Measurements from ENCODE around the gene ASCL2. TPM values are rescaled to one million over a fixed set of nuclear protein-coding genes. Genes with fewer than 3 reads are reported as not detected.

Gene ASCL2
- polyA plus RNA-seq, 4 donors: 0.29 to 4.7 (median 2.0) TPM

DNA sequence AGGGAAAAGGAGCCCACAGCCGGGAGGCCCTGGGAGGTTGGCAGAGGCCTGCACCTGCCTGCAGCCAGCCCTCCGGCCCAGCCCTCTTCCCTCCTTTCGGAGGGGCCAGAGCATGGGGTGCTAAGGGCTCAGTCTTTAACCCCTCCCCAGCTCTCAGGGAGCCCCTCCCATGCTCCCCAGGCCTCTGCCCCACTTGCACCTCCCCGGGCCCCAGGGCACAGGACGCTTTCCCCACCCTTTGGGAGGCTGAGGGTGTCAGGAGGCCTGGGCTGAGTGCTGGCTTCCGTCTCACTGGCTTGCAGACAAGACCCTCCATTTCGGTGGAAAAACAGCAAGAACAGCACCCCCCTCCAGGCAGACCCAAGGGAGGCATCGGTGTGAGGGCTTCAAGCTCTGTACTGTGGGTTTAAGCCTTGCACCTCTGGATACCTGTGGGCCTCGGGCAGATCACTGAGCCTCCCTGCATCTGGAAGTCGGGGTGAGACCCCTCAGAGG is 7.3 kb downstream of the ASCL2 start:
- DNase-seq (ENCODE audit: low read depth in 4 of 4, low spot score in 3 of 4): no peak

DNA sequence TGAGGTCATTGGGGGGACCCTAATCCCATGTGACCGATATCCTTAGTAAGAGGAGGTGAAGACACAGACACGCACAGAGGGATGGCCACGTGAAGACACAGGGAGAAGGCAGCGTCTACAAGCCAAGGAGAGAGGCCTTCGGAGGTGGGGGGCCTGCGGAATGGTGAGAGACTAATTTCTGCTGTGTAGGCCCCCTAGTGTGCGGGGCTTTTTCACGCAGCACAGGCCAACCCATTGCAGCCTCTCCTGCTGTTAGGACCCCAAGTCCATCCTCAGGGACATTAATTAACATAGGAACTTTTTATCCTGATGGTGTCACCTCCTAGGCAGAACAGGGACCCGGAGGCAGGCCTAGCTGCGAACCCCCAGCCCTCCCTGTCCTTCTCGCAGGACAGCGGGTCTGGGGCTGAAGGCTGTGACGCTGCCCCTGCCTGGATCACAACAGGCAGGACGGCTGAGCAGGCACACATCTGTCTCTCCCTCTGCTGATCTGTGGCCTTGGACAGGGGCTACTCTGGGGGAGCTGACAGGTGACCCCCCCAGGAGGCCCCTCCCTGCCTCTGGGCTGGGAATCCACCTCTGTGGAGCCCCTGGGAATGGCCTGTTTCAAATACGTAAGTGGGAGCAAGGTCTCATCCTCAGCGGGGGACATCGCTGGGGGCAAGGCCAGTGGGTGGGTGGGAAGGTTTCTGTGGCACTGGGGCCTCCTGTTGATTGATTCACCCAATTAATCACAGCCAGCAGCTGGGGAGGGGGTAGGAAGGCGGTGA is 7.9 kb downstream of the ASCL2 start:
- no peak for DNase-seq (ENCODE audit: low read depth in 4 of 4, low spot score in 3 of 4)

DNA sequence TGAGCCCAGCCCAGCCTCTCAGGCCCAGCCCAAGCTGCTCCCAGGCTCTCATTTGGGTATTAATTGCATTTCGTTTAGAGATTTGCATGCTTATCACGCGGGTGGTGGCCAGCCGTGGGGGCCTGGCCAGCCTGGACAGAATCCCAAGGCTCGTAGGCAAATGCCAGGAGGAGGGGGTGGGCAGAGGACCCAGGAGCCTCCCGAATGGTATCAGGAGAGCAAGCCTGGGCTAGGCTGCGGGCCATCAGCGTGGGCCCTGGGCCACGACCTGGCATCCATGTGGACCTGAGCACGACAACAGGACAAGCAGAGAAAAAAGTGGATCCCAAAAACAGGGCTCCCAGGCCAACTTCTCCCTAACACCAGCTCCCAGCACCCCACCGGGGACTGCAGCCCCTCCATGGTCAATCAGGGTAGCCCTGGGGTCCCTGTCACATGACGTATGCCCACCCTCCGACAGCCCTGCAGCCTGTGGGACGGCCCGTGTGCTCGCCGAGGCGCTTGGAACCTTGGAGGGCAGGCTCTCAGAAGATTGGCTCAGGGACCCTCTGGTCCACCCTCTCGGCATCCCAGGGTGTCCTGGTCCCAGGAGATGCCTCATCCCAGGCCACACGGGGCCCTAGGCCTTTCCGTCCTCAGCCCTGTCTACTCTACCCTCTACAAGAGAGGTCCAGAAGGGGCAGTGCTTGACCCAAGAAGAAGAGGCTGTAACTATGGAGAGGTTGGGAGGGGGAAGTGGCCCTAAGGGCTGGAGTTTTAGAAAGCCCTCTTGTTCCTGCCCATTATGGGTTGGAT is 8.8 kb downstream of the ASCL2 start:
- DNase-seq (ENCODE audit: low read depth in 4 of 4, low spot score in 3 of 4): no peak

DNA sequence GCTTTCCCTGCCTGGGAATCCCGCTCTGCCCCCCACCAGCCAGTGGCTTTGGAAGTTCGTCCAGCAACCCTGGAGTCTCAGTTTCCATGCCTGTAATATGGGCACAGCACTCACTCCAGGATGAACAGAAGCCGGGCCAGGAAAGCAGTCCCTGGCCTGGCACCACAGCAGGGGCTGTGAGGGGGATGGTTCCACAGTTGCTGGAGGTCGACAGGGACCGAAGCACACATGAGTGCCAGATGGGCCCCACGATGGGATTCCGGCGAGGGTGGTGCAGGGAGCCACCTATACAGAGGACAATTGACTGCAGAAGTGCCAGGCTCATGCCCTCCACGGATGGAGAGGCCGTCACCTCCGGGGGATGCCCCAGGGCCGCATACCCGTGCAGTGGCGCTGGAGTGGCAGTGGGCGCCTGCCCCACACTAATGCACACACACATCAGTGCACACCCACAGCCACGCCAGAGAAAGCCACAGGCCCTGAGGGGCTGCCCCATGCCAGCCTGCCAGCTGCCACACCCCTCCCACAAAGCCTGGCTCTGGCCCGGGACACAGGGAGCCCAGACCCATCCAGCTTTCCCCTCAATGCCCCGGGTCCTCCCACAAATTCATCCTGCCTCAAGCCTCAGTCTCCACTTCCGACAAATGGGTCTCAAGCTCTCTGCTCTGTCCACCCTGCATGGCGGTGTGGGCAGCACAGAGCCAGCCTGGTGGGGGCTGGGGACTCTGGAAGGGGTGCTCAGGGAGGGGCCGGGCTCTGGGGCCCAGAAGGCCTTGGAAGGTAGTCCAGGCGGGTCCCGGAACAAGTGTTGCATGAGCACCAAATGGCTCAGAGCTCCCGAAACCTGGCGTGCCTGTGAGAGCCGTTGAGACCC is 9.7 kb downstream of the ASCL2 start:
- no peak for DNase-seq (ENCODE audit: low read depth in 4 of 4, low spot score in 3 of 4)

DNA sequence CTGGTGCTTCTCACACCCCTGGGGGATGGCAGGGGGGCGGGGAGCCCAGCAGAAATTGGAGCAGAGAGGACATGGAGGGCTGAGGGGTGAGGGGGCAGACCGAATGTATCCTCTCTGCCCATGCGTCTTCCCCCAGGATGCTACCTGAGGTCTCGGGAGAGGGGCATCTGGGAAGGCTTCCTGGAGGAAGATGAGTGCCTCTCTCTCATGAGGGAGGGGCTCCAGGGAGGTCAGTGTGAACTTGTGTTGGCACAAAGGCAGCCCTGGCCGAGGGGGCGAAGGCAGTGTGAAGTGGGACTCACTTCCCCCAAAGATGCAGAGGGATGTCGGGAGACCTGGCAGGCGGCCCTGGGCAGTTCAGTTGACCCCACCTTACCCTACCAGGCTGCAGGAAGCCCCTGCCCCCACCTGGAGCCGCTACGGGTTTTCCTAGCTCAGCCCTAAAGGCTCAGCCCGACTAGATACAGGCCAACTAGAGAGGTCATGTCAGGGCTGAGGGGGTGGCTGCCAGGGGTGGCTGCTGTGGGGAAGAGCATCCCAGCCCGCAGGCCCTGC is 10.4 kb downstream of the ASCL2 start:
- no peak for DNase-seq (ENCODE audit: low read depth in 4 of 4, low spot score in 3 of 4)

DNA sequence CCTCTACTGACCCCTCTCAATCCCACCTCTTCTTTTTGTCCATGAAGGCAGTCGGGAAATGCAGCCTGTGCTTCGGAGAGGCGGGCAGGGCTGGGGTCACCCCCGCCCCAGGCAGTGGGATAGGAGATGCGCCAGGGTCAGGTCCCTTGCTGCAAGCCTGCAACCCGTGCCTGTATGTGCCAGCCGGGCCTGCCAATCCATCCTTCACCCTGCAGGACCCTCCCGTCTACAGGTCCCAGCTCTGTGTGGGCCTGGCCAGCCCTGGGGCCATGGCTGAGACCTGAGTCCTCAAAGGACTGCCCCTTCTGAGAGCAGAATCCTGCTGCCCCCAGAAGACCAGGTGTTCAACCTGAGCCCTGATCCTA is 10.9 kb downstream of the ASCL2 start:
- no peak for DNase-seq (ENCODE audit: low read depth in 4 of 4, low spot score in 3 of 4)

DNA sequence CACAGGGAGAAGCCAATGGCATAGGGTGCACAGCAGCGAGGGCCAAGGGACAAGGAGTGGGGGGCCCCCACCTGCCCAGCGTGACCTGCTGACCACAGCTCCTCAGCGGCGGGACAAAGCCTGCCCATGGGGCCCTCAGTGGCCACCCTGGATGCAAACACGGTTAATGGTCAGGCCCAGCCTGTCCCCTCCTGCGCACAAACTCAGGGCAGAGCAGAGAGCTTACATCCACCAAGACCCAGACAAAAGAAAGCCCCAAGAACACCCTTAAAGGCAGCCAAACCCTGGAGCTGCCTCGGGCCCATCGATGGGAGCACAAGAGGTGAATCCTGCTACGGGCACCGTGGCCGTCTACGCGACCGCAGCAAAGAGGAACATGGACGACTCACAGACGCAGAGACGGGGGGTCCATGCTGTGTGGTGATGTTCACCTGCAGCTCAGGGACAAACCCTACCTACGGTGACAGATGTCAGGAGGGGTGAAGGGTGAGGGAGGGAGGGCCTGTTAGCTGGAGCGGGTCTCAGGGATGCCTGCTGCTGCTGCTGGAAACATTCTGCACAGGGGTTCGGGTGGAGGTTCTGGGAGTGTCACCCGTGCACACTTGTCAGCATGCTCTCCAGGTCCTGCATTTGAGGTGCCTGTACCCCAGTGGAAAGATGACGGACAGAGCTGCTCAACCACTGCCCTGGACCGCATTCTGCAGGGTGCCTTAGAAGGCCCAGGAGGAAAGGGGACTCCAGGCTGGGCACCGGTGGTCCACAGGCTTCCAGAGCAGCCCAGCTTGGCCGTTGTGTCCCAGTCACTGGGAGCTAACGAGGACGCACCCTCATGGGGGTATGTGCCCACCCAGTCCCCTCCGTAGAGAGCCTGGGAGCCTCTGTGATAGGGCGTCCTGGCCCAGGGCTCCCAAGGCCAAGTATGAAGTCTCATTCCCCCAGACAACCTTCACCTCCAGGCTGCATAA is 11.6 kb downstream of the ASCL2 start:
- no peak for DNase-seq (ENCODE audit: low read depth in 4 of 4, low spot score in 3 of 4)

DNA sequence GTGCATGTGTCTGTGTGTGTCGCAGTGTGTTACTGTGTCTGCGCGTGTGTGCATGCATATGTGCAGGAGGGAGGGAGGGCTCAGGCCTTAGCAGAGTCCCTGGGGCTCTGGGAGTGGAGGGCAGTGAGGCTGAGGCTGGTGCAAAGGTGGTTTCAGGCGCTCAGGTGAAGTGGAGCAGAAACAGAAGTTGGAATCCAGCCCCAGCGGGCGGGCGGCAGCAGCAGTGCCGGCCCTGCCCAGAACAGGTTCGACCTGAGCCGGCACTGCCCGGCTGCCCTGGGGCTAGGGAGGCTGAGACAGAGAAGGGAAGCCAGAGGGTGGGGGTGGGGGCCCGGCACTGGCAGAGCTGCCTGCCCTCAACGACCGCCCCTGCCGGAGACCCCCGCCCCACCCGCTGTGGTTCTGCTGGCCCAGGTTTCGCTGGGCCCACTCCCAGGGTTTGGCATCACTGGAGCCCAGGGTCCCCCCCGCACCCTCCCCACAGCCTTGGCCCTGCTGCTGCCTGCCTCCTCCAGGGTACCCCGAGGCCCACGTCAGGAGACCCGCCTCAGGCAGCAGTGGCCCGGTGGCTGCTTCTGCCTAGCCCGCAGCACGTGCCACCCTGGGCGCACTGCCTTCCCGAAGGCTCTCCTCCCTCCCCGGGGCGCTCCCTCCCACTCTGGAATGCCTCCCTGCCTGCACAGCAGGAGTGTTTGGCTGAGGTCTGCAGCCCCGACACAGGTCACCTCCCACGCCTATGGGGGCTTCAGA is 13.3 kb downstream of the ASCL2 start:
- no peak for DNase-seq (ENCODE audit: low read depth in 4 of 4, low spot score in 3 of 4)

DNA sequence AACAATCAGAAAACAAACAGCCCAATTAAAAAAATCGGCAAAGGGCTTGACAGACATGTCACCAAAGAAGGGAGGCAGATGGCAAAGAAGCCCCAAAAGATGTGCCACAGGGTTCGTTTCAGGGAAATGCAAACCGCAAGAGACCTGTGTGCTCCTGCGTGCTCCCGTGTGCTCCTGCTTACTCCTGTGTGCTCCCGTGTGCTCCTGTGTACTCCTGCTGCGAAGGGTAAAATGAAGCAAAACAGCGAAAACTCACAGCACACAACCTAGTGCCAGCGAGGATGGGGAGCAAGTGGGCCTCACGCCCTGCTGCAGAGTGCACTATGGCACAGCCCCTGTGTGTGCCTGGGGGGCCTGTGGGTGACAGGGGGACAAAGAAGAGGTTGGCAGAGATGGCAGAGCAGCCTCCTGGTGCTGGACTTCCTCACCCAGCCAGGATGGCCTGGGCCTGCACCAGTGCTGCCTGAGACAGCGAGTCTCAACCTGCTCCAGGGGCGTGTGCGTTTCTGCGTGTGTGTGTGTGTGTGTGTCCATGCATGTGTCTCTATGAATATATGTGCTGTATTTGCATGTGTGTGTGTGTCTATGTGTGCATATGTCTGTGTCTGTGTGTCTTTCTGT is 14.0 kb downstream of the ASCL2 start:
- no peak for DNase-seq (ENCODE audit: low read depth in 4 of 4, low spot score in 3 of 4)

DNA sequence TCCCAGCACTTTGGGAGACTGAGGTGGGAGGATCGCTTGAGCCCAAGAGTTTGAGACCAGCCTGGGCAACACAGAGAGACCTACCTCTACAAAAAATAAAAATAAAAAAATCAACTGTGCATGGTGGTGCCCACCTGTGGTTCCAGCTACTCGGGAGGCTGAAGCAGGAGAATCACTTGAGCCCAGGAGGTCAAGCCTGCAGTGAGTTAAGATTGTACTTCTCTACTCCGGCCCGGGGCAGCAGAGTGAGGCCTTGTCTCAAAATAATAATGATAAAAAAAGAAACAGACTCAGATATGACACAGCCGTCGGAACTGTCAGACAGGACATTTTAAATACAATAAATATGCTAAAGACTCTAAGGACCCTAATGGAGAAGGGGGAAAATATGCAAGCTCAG is 18.4 kb downstream of the ASCL2 start:
- DNase-seq (ENCODE audit: low read depth in 4 of 4, low spot score in 3 of 4): no peak

DNA sequence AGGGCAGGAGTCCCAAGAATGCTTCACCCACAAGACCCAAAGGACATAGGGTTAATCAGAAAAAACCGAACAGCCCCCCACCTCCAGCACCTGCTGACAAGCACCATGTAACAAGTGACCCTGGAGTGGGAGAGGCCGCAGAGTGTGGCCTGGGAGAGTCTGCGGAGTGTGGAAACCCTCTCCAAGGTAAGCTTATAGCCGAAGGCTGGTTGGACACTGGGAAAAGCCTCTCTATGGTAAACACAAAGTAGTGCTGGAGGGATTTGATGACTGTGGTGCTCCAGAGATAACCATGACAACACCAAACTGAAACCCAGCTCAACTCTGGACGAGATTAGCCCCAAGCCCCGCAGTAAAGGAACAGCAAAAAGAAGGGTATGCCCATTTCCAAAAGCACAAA is 19.2 kb downstream of the ASCL2 start:
- no peak for DNase-seq (ENCODE audit: low read depth in 4 of 4, low spot score in 3 of 4)

DNA sequence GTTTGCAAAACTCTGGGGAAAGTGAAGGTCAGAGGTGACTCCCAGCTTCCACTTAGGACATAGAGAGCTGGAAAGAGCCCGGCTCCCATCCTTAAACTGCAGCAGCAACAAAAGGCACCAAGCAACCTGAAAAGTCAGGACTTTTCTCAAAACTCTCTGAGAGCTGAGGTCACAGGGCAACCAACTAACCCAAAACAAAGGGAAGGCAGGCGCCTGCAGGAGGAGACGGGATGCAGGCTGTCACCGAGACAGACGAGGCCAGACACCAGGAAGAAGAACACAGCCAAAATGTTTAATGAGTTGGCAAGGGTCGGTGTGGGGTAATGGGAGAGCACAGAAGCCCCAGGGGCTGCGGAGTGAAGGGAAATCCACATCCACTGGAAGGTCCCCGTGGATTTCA is 19.9 kb downstream of the ASCL2 start:
- no peak for DNase-seq (ENCODE audit: low read depth in 4 of 4, low spot score in 3 of 4)

DNA sequence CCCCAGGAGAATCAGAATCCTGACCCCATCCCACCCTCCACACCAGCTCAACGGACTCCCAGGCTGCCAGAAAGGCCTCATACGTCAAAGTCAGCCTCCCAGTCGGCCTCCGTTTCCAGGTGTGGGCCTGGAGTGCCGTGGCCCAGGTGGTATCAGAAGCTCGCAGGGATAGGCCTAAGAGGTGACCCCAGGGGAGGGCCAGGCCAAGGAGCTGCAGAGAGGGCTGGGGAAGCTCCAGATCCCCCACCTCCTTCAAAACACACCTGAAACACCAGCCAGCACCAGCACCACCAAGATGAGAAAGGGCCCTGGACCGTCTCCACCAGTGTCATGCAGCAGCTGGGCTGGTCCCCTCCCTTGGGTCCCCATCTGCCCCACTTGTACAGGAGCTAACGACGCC is 20.3 kb downstream of the ASCL2 start:
- DNase-seq (ENCODE audit: low read depth in 4 of 4, low spot score in 3 of 4): no peak

DNA sequence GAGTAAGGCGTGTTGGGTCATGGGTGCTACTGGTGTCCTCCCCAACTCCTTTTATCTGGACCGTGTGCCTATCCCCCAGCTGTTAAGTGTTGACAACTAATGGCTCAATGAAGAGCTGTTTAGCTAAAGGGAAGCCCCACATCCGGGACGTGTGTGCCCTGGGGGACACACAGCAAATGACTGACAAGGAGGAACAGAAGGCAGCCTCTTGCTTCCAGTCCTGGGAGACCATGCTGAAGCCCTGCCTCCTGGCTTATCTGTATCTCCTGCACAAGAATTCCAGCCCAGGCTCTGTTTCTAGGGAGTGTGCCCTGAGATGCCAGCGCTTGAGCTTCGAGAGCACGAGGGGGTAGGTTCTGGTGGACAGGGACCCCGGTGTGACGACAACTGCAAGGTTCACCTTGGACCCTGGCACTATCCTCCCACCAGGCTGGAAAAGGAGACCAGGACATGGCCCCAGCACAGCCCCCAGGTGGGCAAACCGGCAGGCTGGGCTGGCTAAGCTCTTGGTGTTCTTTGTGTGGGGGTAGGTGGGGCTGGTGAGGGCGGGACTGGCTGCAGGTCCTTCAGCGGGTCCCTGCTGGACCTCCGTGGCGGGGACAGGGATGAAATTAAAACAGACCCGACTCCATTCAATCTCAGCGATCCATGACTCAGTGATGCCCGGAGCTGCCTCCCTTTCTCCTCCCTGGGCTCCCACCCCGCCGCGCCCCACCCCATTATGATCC is 21.0 kb downstream of the ASCL2 start:
- no peak for DNase-seq (ENCODE audit: low read depth in 4 of 4, low spot score in 3 of 4)

DNA sequence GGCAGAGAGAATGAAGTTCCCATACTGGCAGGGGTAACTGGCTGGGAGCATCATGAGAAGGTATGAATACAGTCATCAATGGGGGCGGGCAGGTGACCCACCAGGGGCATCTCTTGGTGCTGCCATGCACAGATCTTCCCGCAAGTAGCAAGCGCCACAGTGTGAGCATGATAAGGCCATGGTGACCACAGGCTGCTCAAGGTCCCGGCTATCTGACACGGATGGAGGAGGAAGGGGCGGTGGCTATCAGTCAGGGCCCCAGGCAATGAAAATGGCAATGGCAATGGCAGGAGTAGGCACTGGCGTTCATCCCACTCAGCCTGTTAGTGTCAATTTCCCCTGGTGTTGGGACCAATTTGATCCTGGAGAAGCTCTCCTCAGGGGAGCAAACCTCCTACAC is 21.6 kb downstream of the ASCL2 start:
- no peak for DNase-seq (ENCODE audit: low read depth in 4 of 4, low spot score in 3 of 4)

DNA sequence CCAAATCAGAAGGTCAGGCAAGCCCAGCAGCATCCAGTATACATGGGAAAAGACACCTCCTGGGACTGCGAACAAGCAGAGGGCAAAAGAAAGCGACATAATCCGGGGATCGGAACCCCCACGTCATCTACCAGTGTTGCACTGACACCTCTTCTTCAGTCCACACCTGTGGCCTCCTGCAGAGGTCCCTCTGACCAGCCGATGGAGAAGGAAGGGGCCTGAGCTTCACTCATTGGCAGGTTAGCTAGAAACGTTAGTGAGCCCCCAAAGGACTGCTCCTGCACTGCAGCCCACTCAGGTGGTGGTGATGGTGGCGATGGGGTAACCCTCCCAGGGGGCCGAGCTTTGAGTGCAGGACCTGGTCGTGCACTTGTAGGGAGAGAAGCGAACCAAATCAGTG is 22.1 kb downstream of the ASCL2 start:
- no peak for DNase-seq (ENCODE audit: low read depth in 4 of 4, low spot score in 3 of 4)

DNA sequence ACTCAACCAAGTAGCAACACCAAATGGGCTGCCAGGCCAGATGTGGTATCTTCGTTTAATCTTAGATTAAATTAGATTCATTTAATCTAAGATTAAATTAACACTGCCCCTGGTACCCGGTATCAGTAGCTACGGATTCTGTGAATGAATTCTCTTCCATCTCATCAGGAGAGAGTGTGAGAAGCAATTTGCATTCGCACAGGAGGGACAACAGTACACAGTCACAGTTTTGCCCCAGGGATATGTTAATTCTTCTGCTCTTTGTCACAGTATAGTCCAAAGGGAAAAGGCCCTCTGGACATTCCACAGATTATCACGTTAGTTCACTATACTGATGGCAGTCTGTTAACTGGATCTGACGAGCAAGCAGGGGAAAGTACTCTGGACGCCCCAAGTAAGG is 22.9 kb downstream of the ASCL2 start:
- DNase-seq (ENCODE audit: low read depth in 4 of 4, low spot score in 3 of 4): no peak

DNA sequence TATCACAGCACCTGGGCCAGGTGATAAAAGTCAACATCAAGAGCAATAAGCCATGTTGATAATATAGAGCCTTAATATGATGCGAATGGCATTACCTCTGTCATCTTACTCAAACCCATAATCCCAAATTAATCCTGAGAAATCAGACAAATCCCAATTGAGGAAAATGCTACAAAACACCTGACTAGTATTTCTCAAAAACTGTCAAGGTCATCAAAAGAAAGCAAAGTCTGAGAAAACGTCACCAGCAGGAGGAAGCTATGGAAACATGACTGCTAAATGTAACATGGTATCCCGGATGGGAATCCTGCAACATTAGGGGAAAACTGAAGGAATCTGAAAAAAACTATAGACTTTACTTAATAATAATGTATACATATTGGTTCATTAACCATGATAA is 29.6 kb downstream of the ASCL2 start:
- no peak for DNase-seq (ENCODE audit: low read depth in 4 of 4, low spot score in 3 of 4)
